Heart left ventricle (tissue), 16 donors: Measurements from ENCODE around the gene ZNF212. TPM values are rescaled to one million over a fixed set of nuclear protein-coding genes. Genes with fewer than 3 reads are reported as not detected.
A peak's percentile ranks its signal among the peaks of the same experiment; 100 is the strongest.

ENCODE experiments used
- ATAC-seq, 4 donors: fragments of 200-7000 bp; cut with Tn5 transposase; one replicate each; pipeline ENCODE4 v1.9.1; 2020 to 2022; ENCODE audit warnings: moderate library complexity in 4 of 4, mild to moderate bottlenecking in 3 of 4, moderate number of reproducible peaks in 1 of 4
- DNase-seq, 5 donors: peaks; one replicate each; pipeline ENCODE4 v3.0.0-alpha.2; 2020
- H3K27ac ChIP-seq, 12 donors: fragments of 200-600 bp; sonication (generic) in 4 of 12; one replicate each; pipeline versions ENCODE4 v1.5.0 to v1.8.0; 2016 to 2022; ENCODE audit warnings: mild to moderate bottlenecking in 2 of 12
- H3K27me3 ChIP-seq, 9 donors: fragments of 200-600 bp; sonication (generic) in 2 of 9; one replicate each; pipeline versions ENCODE4 v1.5.1 to v1.8.0; 2016 to 2022; ENCODE audit warnings: mild to moderate bottlenecking in 3 of 9
- H3K36me3 ChIP-seq, 9 donors: fragments of 200-600 bp; sonication (generic) in 2 of 9; one replicate each; pipeline versions ENCODE4 v1.5.0 to v1.8.0; 2018 to 2022; ENCODE audit warnings: mild to moderate bottlenecking in 2 of 9
- H3K4me1 ChIP-seq, 12 donors: fragments of 200-600 bp; sonication (generic) in 4 of 12; one replicate each; pipeline versions ENCODE4 v1.5.0 to v1.8.0; 2016 to 2022; ENCODE audit warnings: mild to moderate bottlenecking in 3 of 12
- H3K4me3 ChIP-seq, 12 donors: fragments of 200-600 bp; sonication (generic) in 4 of 12; one replicate each; pipeline versions ENCODE4 v1.5.0 to v1.8.0; 2017 to 2022; ENCODE audit warnings: mild to moderate bottlenecking in 9 of 12, moderate library complexity in 4 of 12
- H3K9me3 ChIP-seq, 12 donors: fragments of 200-600 bp; sonication (generic) in 4 of 12; one replicate each; pipeline versions ENCODE4 v1.5.0 to v1.8.0; 2016 to 2022; ENCODE audit warnings: mild to moderate bottlenecking in 1 of 12
- POLR2A ChIP-seq, 2 donors: fragments of 450-650 bp; IDR thresholded peaks; one replicate each; pipeline ENCODE4 v1.6.1; 2017; ENCODE audit warnings: antibody characterized with exemption in 2 of 2, mild to moderate bottlenecking in 2 of 2, moderate library complexity in 2 of 2
- WGBS, 4 donors: extraction: QIAGEN DNeasy Blood & Tissue Kit in 2 of 4; methylation state at CpG; one replicate each; pipeline versions ENCODE4 v1.1.5 to v1.1.7; 2013 to 2018; 5-methylcytosine and 5-hydroxymethylcytosine counted together
- intact Hi-C, 10 donors: fragments of 100-400 bp; cut with DNase I; formaldehyde crosslinking; loops; one replicate each; pipeline versions ENCODE4 v1.11.1 to v1.14.2; 2022
- polyA plus RNA-seq, 2 donors: library from polyadenylated mRNA; stranded (reverse); fragments of 200-250 nt; gene quantifications; one replicate each; pipeline ENCODE4 v1.2.3, GENCODE V29; 2013
- total RNA-seq, 9 donors: library from RNA; depleted of rRNA in 2 of 9; stranded (reverse); fragments of >200 nt in 2 of 9; fragmentation: NEBNext Ultra II Directional in 3 of 9; extraction: Animal tissue kit (Norgen Biotek cat#: 25700) in 3 of 9; gene quantifications; one replicate each; pipeline versions ENCODE4 v1.1.0 to v1.2.4, GENCODE V29; 2016 to 2023
- TF ChIP-seq, protein P1 (sequence below), 12 donors: fragments of 200-600 bp; sonication (generic) in 4 of 12; IDR thresholded peaks; one replicate each; pipeline versions ENCODE4 v1.5.0 to v1.8.0; 2018 to 2022; ENCODE audit warnings: antibody characterized with exemption in 12 of 12, mild to moderate bottlenecking in 5 of 12
- donor health status: ischemic (EF 13 %, LVEDD 7.1; RV severe dilation, severe dysfunction).
- donor health status: healthy with polysubstance abuse.
- donor health status: DM: no; HTN: yes; CAD: no.
- donor health status: DM: no; HTN: no; CAD: no.
- donor health status: ischemic (EF 25% LVEDD 6.9; RV normal size, moderate dysfunction).
- donor health status: ischemic (EF 25% LVEDD 5.7; RV mildly dilated, moderate dysfunction).
- donor health status: healthy.
- donor health status: DM: yes; HTN: yes; CAD: no.
- donor health status: ischemic (EF 35%, LVEDD 5.7; RV mildly dilated, moderate dysfunction).
- donor health status: nonischemic (EF 11% LVEDD 7.7; RV severe dilation, severe dysfunction).
- donor health status: DM: yes; HTN: yes; CAD: no.
- donor health status: PGD.
- donor health status: ischemic (EF 29% LVEDD 5.4; RV normal size, mild dysfunction).
- donor health status: nonischemic (EF 23%, LVEDD 6.1; RV moderate dilation, normal function).

ZNF212 gene
- total and polyA plus RNA-seq, 11 donors, result 3.4 to 6.3 (median 4.3) TPM

DNA sequence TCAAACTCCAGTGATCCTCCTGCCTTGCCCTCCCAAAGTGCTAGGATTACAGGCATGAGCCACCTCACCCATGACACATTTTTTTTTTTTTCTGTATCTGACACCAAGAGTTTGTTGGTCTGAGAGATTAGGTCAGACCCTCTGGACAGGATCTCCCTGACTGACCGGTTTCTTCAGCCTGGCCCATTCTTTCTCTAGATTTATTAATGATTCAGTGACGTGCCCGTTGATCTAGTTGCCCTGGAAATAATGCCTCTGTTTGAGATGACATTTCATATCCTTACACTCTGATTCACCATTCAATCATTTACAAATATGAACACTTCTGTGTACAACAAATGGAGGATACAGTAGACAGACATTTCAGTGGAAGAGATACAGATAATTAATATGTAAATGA lies 1.4 kb upstream of the ZNF212 start:
- ATAC-seq (no peak), DNase-seq (no peak)
- intact Hi-C loops, result loop anchor here in 1 of 10 donors (2.0 kb wide), 1 partner anchor 41 kb away; no protein-coding TSS in a partner anchor
- Histone ChIP-seq H3K4me1 (peaks cover 3 to 24% (median 15%) of the 10 kb centered on the region in 12 donors), H3K27me3 (no peaks in the 10 kb centered on the region), H3K36me3 (no peaks in the 10 kb centered on the region), H3K4me3 (no peak overlapping the region), H3K9me3 (peaks cover 0 to 8% (median 2%) of the 10 kb centered on the region in 12 donors), H3K27ac (no peak overlapping the region)
- 79 to 86% (median 83%) methylated on average over 3 of the region's 3 CpGs for whole genome bisulfite sequencing, 4 donors
- no peak for TF ChIP-seq POLR2A (IDR thresholded peaks at IDR 0.05)
- TF ChIP-seq, protein P1, sequence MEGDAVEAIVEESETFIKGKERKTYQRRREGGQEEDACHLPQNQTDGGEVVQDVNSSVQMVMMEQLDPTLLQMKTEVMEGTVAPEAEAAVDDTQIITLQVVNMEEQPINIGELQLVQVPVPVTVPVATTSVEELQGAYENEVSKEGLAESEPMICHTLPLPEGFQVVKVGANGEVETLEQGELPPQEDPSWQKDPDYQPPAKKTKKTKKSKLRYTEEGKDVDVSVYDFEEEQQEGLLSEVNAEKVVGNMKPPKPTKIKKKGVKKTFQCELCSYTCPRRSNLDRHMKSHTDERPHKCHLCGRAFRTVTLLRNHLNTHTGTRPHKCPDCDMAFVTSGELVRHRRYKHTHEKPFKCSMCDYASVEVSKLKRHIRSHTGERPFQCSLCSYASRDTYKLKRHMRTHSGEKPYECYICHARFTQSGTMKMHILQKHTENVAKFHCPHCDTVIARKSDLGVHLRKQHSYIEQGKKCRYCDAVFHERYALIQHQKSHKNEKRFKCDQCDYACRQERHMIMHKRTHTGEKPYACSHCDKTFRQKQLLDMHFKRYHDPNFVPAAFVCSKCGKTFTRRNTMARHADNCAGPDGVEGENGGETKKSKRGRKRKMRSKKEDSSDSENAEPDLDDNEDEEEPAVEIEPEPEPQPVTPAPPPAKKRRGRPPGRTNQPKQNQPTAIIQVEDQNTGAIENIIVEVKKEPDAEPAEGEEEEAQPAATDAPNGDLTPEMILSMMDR (IDR thresholded peaks at IDR 0.05), result no peak

DNA sequence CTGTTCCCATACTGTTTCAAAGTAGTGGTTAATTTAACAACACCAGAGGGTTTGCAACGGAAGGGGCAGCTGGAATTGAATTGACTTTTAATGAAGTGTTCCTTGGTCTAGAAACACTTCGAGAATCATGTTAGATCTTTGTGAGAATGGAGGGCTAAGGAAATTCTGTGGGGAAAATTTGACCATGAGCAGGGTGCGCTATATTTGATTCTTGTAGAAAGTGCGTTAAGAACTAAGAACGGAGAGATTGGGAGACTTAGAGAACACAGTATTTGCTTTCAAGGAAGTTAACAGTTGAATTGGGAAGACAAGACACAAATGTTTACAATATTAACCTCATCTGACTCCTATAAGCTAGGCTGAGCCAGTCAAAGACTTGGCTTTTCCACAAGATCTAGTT lies 1.2 kb downstream of the ZNF212 start:
- Histone ChIP-seq H3K27me3 (no peaks in the 10 kb centered on the region), H3K9me3 (peaks cover 0 to 11% (median 2%) of the 10 kb centered on the region in 12 donors), H3K36me3 (no peaks in the 10 kb centered on the region), H3K4me1 (peaks cover 3 to 26% (median 15%) of the 10 kb centered on the region in 12 donors), H3K4me3 (peak overlapping the region in 11 of 12 donors; percentile 69 to 99 (median 90)), H3K27ac (peak overlapping the region in 1 of 12 donors; percentile 75)
- TF ChIP-seq, protein P1 (IDR thresholded peaks at IDR 0.05), result no peak
- no peak for TF ChIP-seq POLR2A (IDR thresholded peaks at IDR 0.05)
- 74 to 82% (median 80%) methylated on average over 5 of the region's 5 CpGs for WGBS, 4 donors
- no peak for DNase-seq
- intact Hi-C loops, result loop anchor here in 1 of 10 donors (1.0 kb wide), 1 partner anchor 21 kb away; no protein-coding TSS in a partner anchor
- ATAC-seq, result no peak

DNA sequence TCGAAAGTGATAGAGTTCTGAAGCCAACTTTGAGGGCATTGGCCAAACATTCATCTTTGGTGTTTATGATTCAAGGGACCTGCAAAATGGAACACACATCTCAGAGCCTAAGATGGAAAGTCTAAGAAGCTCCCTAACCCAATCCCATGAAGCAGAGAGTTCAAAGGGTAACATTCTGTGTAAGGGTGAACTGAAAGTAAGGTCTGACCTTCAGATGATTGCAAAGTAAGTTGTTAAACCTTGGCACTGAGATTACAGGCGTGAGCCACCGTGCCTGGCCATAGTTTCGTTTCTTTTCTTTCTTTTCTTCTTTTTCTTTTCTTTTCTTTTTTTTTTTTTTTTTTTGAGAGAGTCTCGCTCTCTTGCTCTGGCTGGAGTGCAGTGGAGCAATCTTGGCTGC lies 2.2 kb downstream of the ZNF212 start:
- DNase-seq (no peak), ATAC-seq (no peak)
- TF ChIP-seq, protein P1 (IDR thresholded peaks at IDR 0.05), result no peak
- no peak for TF ChIP-seq POLR2A (IDR thresholded peaks at IDR 0.05)
- Histone ChIP-seq H3K4me3 (peak overlapping the region in 1 of 12 donors; percentile 95), H3K4me1 (peaks cover 3 to 26% (median 15%) of the 10 kb centered on the region in 12 donors), H3K27me3 (no peaks in the 10 kb centered on the region), H3K9me3 (peaks cover 0 to 11% (median 2%) of the 10 kb centered on the region in 12 donors), H3K36me3 (no peaks in the 10 kb centered on the region), H3K27ac (no peak overlapping the region)
- intact Hi-C loops, result no loop called here
- WGBS, 4 donors, result 96 to 98% (median 97%) methylated on average over 5 of the region's 5 CpGs

DNA sequence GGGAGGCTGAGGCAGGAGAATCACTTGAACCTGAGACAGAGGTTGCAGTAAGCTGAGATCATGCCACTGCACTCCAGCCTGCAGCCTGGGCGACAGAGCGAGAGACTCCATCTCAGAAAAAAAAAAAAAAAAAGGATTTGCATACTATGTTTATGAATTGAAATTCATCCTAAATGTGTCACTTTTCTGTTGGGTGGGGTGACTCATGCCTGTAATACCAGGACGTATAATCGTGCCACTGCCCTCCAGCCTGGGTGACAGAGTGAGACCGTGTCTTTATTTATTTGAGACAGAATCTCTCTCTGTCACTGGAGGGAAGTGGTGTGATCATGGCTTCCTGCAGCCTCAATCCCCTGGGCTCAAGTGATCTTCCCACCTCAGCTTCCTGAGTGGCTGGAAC lies 5.8 kb downstream of the ZNF212 start:
- ATAC-seq (no peak), DNase-seq (no peak)
- Histone ChIP-seq H3K4me3 (no peak overlapping the region), H3K9me3 (peaks cover 0 to 11% (median 2%) of the 10 kb centered on the region in 12 donors), H3K36me3 (peaks cover 0 to 7% (median 3%) of the 10 kb centered on the region in 9 donors), H3K27me3 (no peaks in the 10 kb centered on the region), H3K4me1 (peaks cover 0 to 20% (median 12%) of the 10 kb centered on the region in 12 donors), H3K27ac (no peak overlapping the region)
- WGBS, 4 donors, result 66 to 81% (median 78%) methylated on average over 5 of the region's 5 CpGs
- intact Hi-C loops, result no loop called here
- TF ChIP-seq POLR2A (IDR thresholded peaks at IDR 0.05), result no peak
- TF ChIP-seq, protein P1 (IDR thresholded peaks at IDR 0.05), result no peak
